NK-92 treated with Interleukin-12 subunit alpha and Interleukin-12 subunit beta, amount 100 ng/mL, for 24 hours (cell line): ENCODE measurements around the gene WASF2.
"Not testable (repeated sequence)": the region's sequence is repeated elsewhere in the genome, so short reads cannot be mapped to it uniquely, and the experiment has no call there.

ENCODE experiments used
- DNase-seq: peaks from one replicate; lab custom pipeline; 2025; lab: John Stamatoyannopoulos, UW

The WASF2 gene

GRCh38 chr1:27496604-27497155 lies 6.7 kb upstream of the WASF2 start:
- DNase-seq = no peak

GRCh38 chr1:27492796-27493195 lies 2.8 kb upstream of the WASF2 start:
- DNase-seq = no peak

GRCh38 chr1:27491748-27492700 lies 2.1 kb upstream of the WASF2 start:
- DNase-seq = no peak

- no peak for DNase-seq
Observed at GRCh38 chr1:27489501-27489972, 430 bp downstream of the WASF2 start.

GRCh38 chr1:27487966-27488884 lies 1.7 kb downstream of the WASF2 start:
- no peak for DNase-seq

- no peak for DNase-seq
Observed at GRCh38 chr1:27485363-27485762, 4.6 kb downstream of the WASF2 start.

- DNase-seq = no peak
Observed at GRCh38 chr1:27483659-27484058, 6.3 kb downstream of the WASF2 start.

- no peak for DNase-seq
Observed at GRCh38 chr1:27481994-27482620, 7.9 kb downstream of the WASF2 start.

- no peak for DNase-seq
Observed at GRCh38 chr1:27478098-27478497, 11.9 kb downstream of the WASF2 start.

GRCh38 chr1:27476237-27476636 lies 13.7 kb downstream of the WASF2 start:
- no peak for DNase-seq

- DNase-seq = no peak
Observed at GRCh38 chr1:27475720-27476119, 14.2 kb downstream of the WASF2 start.

GRCh38 chr1:27473755-27474154 lies 16.2 kb downstream of the WASF2 start:
- no peak for DNase-seq

- not testable (repeated sequence) for DNase-seq
Observed at GRCh38 chr1:27472098-27472497, 17.9 kb downstream of the WASF2 start.

- no peak for DNase-seq
Observed at GRCh38 chr1:27471477-27471876, 18.5 kb downstream of the WASF2 start.

GRCh38 chr1:27469334-27469733 lies 20.6 kb downstream of the WASF2 start:
- DNase-seq = no peak

GRCh38 chr1:27468378-27468777 lies 21.6 kb downstream of the WASF2 start:
- DNase-seq = not testable (repeated sequence)

- DNase-seq = no peak
Observed at GRCh38 chr1:27464926-27465647, 24.9 kb downstream of the WASF2 start.

GRCh38 chr1:27463916-27464315 lies 26.1 kb downstream of the WASF2 start:
- DNase-seq = not testable (repeated sequence)

GRCh38 chr1:27458521-27458920 lies 31.4 kb downstream of the WASF2 start:
- DNase-seq = not testable (repeated sequence)

GRCh38 chr1:27455139-27455811 lies 34.7 kb downstream of the WASF2 start:
- no peak for DNase-seq
